GM12878 (cell line): ENCODE results near the gene PSMB4. TPM values are rescaled to one million over a fixed set of nuclear protein-coding genes. Genes with fewer than 3 reads are reported as not detected.

Experiments used
- ATF7 ChIP-seq: fragments of 450-650 bp; IDR thresholded peaks from 2 replicates; pipeline ENCODE4 v1.6.1; 2016; ENCODE audit warnings: low read depth, mild to moderate bottlenecking
- BMI1 ChIP-seq: fragments of 450-650 bp; IDR thresholded peaks from 2 replicates; pipeline ENCODE4 v1.6.1; 2016; ENCODE audit warnings: mild to moderate bottlenecking, moderate library complexity, borderline replicate concordance
- IKZF1 ChIP-seq: fragments of 450-650 bp; conservative IDR thresholded peaks from 2 replicates; pipeline ENCODE4 v1.6.1; 2017; ENCODE audit warnings: antibody characterized with exemption, mild to moderate bottlenecking
- MTA3 ChIP-seq: IDR thresholded peaks from 2 replicates; pipeline ENCODE4 v1.6.1; 2012; ENCODE audit warnings: low read length, inconsistent platforms, borderline replicate concordance
- NR2C1 ChIP-seq: fragments of 450-650 bp; IDR thresholded peaks from 2 replicates; pipeline ENCODE4 v1.6.1; 2017; ENCODE audit warnings: antibody characterized with exemption, mild to moderate bottlenecking, moderate library complexity
- RBBP5 ChIP-seq: fragments of 200-600 bp; sonication (generic); conservative IDR thresholded peaks from 2 replicates; pipeline ENCODE4 v1.6.1; 2016
- SIX5 ChIP-seq: IDR thresholded peaks from 2 replicates; pipeline ENCODE4 v1.6.1; 2011; ENCODE audit warnings: mild to moderate bottlenecking, low read depth, low read length, moderate library complexity; ENCODE audit not compliant: severe bottlenecking
- SMC3 ChIP-seq: IDR thresholded peaks from 2 replicates; pipeline ENCODE4 v1.6.1; 2011; ENCODE audit warnings: low read length, improper control_type of control experiment, borderline replicate concordance
- ZBTB40 ChIP-seq: fragments of 450-650 bp; IDR thresholded peaks from 2 replicates; pipeline ENCODE4 v1.6.1; 2016; ENCODE audit warnings: mild to moderate bottlenecking, moderate library complexity, borderline replicate concordance
- polyA plus RNA-seq, 11 experiments: library from polyadenylated mRNA; depleted of rRNA in 4 of 11; unstranded in 6 of 11; stranded (reverse) in 5 of 11; fragments of >200 nt; fragmentation: Nextera tagmentation in 4 of 11; fragmentation: Illumina TruSeq in 1 of 11; extraction: Ambion mirVana in 4 of 11; extraction: Trizol in 1 of 11; gene quantifications; 1 replicate in 1 of 11; 2 replicates in 10 of 11; pipeline versions ENCODE4 v1.2.1 to v1.2.3, GENCODE V29; 2011 to 2016; ENCODE audit warnings: inconsistent platforms in 2 of 11, missing spikeins in 2 of 11, low read depth in 1 of 11
- total RNA-seq, 4 experiments: library from RNA; depleted of rRNA in 3 of 4; stranded (reverse); fragments of >200 nt in 3 of 4; fragmentation: Illumina TruSeq in 1 of 4; extraction: Trizol in 1 of 4; gene quantifications; 2 replicates each; pipeline versions ENCODE4 v1.2.1 to v1.2.3, GENCODE V29; 2013 to 2021
- TF ChIP-seq, protein P1 (sequence below): fragments of 450-650 bp; IDR thresholded peaks from 2 replicates; pipeline ENCODE4 v1.6.1; 2018; ENCODE audit warnings: mild to moderate bottlenecking, low read depth, moderate library complexity; ENCODE audit not compliant: partially characterized antibody

PSMB4 gene
- total and polyA plus RNA-seq, 10 of the 15 experiments (the other 5 are each of a cell fraction or from before 2014, with no cell fraction given): 278 to 610 (median 421) TPM

DNA sequence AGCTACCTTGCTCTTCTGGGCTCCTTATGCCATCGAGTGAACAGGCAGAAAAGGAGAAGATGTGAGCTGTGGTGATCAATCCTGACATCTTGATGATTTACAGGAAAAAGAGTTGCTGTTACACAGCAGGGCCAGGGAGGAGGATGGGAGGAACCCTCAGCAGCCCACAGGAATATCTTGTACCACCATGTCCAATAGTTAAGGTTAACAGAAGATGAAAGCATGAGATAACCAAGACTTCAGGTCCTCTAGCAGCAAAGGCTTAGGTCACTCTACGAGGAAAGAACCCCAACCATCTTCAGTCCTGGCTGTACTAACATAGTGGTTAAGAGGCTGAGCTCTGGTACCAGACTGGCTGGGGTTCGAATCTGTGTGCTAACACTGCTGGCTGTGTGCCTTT lies 14.8 kb upstream of the PSMB4 start (continued):
- TF ChIP-seq, protein P1, sequence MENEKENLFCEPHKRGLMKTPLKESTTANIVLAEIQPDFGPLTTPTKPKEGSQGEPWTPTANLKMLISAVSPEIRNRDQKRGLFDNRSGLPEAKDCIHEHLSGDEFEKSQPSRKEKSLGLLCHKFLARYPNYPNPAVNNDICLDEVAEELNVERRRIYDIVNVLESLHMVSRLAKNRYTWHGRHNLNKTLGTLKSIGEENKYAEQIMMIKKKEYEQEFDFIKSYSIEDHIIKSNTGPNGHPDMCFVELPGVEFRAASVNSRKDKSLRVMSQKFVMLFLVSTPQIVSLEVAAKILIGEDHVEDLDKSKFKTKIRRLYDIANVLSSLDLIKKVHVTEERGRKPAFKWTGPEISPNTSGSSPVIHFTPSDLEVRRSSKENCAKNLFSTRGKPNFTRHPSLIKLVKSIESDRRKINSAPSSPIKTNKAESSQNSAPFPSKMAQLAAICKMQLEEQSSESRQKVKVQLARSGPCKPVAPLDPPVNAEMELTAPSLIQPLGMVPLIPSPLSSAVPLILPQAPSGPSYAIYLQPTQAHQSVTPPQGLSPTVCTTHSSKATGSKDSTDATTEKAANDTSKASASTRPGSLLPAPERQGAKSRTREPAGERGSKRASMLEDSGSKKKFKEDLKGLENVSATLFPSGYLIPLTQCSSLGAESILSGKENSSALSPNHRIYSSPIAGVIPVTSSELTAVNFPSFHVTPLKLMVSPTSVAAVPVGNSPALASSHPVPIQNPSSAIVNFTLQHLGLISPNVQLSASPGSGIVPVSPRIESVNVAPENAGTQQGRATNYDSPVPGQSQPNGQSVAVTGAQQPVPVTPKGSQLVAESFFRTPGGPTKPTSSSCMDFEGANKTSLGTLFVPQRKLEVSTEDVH: no peak
- TF ChIP-seq MTA3 (no peak), RBBP5 (no peak), IKZF1 (no peak), BMI1 (no peak), NR2C1 (no peak), SMC3 (no peak), SIX5 (no peak), ZBTB40 (no peak), ATF7 (no peak)
